Spleen (tissue), 7 donors: ENCODE measurements around the gene ERC2.

ENCODE experiments used
- POLR2A ChIP-seq, 3 donors: fragments of 450-650 bp; IDR thresholded peaks; one replicate each; pipeline ENCODE4 v1.5.1; 2017; ENCODE audit warnings: antibody characterized with exemption in 3 of 3, mild to moderate bottlenecking in 1 of 3
- POLR2AphosphoS5 ChIP-seq, 3 donors: sonication (generic); formaldehyde crosslinking; IDR thresholded peaks; one replicate each; pipeline ENCODE4 v1.5.1; 2017; ENCODE audit warnings: antibody characterized with exemption in 3 of 3
- TF ChIP-seq, protein P1 (sequence below), 11 experiments: fragments of 200-600 bp in 7 of 11; fragments of 450-650 bp in 4 of 11; sonication (generic) in 4 of 11; IDR thresholded peaks in 8 of 11; conservative IDR thresholded peaks in 3 of 11; 1 replicate in 7 of 11; 2 replicates in 4 of 11; pipeline versions ENCODE4 v1.4.0 to v1.8.0; 2016 to 2021; ENCODE audit warnings: antibody characterized with exemption in 11 of 11, inconsistent platforms in 4 of 11, mild to moderate bottlenecking in 1 of 11
- donor health status: DM: no; HTN: no; CAD: no; lungs with moderate emphysema.
- donor health status: DM: no; HTN: no; CAD: no.
- donor health status: DM: no; HTN: no; CAD: no.

DNA sequence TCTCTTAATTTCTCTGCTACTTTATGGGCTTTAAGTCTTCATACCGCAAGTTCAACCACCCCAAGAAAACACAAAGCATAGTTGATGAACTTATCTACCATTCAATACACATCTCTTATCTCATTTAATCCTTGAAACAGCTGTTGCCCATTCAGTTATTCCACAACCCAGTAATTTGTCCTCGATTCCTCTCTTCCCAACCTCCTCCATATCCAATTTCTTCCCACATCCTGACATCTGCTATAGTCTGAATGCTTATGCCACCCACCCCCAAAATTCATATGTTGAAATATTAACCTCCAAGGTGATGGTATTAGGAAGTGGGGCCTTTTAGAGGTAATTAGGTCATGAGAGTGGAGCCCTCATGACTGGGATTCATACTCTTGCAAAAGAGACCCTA is 345.4 kb downstream of the ERC2 start:
- TF ChIP-seq, protein P1, sequence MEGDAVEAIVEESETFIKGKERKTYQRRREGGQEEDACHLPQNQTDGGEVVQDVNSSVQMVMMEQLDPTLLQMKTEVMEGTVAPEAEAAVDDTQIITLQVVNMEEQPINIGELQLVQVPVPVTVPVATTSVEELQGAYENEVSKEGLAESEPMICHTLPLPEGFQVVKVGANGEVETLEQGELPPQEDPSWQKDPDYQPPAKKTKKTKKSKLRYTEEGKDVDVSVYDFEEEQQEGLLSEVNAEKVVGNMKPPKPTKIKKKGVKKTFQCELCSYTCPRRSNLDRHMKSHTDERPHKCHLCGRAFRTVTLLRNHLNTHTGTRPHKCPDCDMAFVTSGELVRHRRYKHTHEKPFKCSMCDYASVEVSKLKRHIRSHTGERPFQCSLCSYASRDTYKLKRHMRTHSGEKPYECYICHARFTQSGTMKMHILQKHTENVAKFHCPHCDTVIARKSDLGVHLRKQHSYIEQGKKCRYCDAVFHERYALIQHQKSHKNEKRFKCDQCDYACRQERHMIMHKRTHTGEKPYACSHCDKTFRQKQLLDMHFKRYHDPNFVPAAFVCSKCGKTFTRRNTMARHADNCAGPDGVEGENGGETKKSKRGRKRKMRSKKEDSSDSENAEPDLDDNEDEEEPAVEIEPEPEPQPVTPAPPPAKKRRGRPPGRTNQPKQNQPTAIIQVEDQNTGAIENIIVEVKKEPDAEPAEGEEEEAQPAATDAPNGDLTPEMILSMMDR (IDR thresholded peaks at IDR 0.05 in 8 of 11, conservative IDR thresholded peaks at IDR 0.05 in 3 of 11): no peak
- TF ChIP-seq POLR2A (IDR thresholded peaks at IDR 0.05) (no peak), POLR2AphosphoS5 (IDR thresholded peaks at IDR 0.05) (no peak)
